Activated CD4-positive, alpha-beta T cell treated with anti-CD3 and anti-CD28 coated beads, Interleukin-2, amount 50 U/mL, for 4 hours (primary cell): ENCODE results near the gene DPP6.

Source experiments
- DNase-seq, 2 experiments: peaks; one replicate each; pipeline ENCODE4 v3.0.0-alpha.2; 2020

Gene DPP6

DNA sequence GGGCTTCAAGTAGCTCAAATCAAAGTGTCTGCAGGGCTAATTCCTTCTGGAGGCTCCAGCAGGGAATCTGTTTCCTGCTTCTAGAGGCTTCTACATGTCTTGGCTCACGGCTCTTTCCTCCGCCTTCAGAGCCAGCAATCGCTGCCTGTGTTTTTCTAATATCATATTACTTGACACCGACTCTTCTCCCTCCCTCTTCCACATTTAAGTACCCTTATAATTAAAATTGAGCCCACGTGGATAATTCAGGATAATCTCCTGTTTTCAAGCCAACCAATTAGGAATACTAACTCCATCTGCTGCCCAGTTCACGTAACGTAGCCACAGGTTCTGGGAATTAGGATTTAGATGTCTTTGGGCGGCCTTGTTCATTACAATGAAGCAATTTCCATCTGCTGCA lies 372.2 kb downstream of the DPP6 start:
- no peak for DNase-seq

DNA sequence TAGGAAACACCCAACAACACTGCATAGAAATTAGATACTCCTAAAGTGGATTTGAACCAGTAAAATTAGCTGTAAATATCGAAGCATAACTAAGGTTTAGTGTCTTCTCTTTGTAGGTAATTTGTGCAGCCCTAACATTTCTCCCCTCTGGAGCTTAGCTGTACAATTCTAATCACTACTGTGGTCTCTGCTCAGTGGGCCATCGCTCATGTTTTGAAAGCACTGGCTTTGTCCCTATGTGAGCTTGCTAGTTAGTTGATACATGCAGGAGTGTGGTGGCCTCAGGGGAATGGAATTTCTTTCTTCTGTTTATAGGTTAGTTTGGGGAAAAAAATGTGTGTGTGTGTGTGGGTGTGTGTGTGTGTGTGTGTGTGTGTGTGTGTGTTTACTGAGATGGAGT lies 373.1 kb downstream of the DPP6 start:
- no peak for DNase-seq

GRCh38 chr7:154426778-154427177 lies 374.6 kb downstream of the DPP6 start:
- no peak for DNase-seq

DNA sequence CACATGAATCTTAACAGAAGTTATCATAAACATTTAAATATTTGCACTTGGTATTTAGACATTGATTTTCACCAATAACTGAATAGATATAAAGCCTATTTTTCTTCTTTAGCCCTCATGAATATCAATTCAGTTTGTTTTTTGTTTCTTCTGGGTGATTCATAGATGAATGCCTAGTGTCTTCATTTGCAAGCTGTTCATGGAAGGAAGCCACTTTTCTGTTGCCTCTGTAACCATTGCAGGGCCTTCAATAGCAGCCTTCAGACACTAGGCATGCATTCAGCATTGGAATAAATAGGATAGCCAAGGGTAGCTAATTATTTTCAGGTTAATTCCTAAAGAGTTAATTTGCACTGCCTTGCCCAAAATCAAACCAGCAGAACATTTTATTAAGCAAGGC lies 375.3 kb downstream of the DPP6 start:
- no peak for DNase-seq

- DNase-seq = no peak
Observed at GRCh38 chr7:154429666-154430404, 377.6 kb downstream of the DPP6 start.

DNA sequence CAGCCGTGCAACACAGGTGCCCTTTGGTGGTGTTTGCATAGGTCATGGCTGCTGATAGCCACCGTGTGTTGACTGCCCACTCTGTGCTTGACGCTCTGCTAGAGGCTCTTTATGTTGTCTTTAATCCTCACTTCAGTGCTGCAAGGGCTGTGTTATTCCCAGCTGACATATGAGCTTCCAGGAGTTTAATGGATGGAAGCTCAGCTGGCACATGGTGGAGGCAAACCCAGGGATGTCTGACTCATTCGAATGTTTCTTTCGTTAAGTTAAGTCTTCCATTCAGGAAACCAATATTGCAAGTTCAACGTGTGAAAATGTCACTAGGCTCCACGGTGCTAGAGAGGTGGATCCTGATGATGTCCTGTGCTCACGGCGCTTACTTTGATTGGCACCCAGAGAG lies 378.4 kb downstream of the DPP6 start:
- no peak for DNase-seq

- DNase-seq = no peak
Observed at GRCh38 chr7:154431045-154431444, 378.8 kb downstream of the DPP6 start.

DNA sequence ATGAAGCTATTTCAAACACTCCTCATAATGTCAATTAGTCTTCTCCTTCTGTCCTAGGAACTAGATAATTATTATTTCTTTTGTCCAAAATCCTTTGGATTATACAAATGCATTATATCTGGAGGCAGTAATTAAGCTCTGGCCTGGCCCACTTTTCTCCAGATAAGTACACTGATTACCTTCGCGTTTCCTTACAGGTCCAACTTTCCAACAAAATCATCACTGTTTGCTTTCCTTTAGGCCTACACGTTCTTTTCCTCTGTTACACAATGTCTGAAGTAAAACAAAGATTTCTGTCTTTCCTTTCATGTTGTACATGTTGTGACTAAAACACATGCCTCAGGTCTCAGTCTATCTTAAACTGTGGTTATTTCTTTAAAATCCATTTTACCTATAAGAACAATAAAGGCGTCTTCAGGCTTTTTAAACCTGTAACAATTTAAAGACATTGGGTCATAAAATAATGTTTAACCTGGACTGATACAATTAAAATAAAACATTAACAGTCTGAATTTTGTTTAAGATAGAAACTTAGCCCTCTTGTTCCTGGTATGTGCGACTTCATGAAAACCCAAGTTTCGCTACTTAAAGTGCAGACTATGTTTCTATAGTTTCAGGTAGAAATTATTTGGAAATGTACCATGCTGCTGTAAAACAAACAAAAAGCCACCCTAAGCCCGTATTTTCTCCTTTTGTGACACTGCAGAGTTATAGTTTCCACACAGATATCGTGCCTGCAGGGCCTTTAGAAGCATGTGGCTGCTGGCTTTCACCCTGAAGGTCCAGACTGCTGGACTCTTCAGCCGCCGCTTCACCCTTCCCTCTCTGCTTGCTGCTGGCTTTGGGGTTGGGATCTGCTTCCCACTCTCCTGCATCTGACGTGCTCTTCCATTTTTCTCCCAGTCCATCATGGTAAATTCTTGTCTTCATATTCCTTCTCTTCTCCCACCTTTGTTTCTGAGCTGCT lies 381.7 kb downstream of the DPP6 start:
- no peak for DNase-seq

DNA sequence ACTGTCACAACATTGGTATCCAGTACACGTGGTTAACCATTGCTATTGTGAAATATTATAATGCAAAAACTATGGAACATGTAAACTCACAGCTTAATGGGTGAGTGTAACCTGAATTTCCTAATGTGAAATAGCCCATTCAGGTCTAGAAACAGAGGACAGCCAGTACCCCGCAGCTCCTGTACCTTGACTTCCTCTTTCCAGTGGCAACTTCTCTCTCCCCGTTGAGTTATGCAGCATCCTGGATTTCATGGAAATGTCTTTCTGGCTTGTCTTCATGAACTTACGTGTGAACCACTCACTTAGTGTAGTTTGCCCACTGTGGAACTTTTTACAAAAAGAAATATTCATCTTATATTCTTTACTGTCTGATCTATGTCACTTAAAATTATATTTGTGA lies 384.4 kb downstream of the DPP6 start:
- DNase-seq = no peak

GRCh38 chr7:154437234-154437633 lies 385.0 kb downstream of the DPP6 start:
- no peak for DNase-seq

- DNase-seq = no peak
Observed at GRCh38 chr7:154438571-154439367, 386.6 kb downstream of the DPP6 start.

GRCh38 chr7:154440058-154440457 lies 387.9 kb downstream of the DPP6 start:
- DNase-seq = no peak

- no peak for DNase-seq
Observed at GRCh38 chr7:154440651-154441050, 388.5 kb downstream of the DPP6 start.

GRCh38 chr7:154441811-154442210 lies 389.6 kb downstream of the DPP6 start:
- DNase-seq = no peak

GRCh38 chr7:154442939-154443338 lies 390.7 kb downstream of the DPP6 start:
- no peak for DNase-seq

GRCh38 chr7:154450451-154450850 lies 398.3 kb downstream of the DPP6 start:
- no peak for DNase-seq

GRCh38 chr7:154451480-154452457 lies 399.6 kb downstream of the DPP6 start:
- DNase-seq = no peak

GRCh38 chr7:154463794-154464193 lies 411.6 kb downstream of the DPP6 start:
- no peak for DNase-seq

GRCh38 chr7:154469652-154470051 lies 417.5 kb downstream of the DPP6 start:
- no peak for DNase-seq

GRCh38 chr7:154472343-154472742 lies 420.1 kb downstream of the DPP6 start:
- DNase-seq = no peak

DNA sequence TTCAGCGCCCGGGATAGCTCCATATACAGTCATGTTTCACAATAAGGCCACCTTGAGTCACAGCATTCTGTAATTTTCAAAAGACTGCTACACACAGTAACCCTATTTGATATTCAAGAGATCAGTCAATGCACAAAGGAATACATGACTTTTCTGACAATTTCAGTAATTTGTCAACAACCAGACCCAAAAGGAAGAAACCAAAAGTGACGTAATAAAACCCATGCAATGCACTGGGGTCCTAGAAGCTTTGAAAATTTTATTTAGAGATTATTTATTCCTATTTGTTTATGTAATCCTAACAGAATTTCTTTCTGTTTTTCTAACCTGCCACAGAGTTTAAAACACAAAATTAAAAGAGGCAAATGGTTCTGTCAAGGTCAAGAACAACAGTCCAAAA lies 421.2 kb downstream of the DPP6 start:
- DNase-seq = no peak

- DNase-seq = no peak
Observed at GRCh38 chr7:154474903-154475520, 422.8 kb downstream of the DPP6 start.
